GM12801 (cell line): ENCODE data around the gene AMPH.

Experiments used
- CTCF ChIP-seq: IDR thresholded peaks from one replicate; pipeline ENCODE4 v1.5.1; 2011; ENCODE audit warnings: control low read depth; ENCODE audit not compliant: insufficient read length; ENCODE audit errors: extremely low read depth

AMPH gene

GRCh38 chr7:38548605-38549004, 82.6 kb downstream of the AMPH start:
- no peak for TF ChIP-seq CTCF

GRCh38 chr7:38546763-38547162, 84.4 kb downstream of the AMPH start:
- no peak for TF ChIP-seq CTCF

GRCh38 chr7:38545977-38546376, 85.2 kb downstream of the AMPH start:
- TF ChIP-seq CTCF: no peak

GRCh38 chr7:38542156-38542555, 89.0 kb downstream of the AMPH start:
- no peak for TF ChIP-seq CTCF

GRCh38 chr7:38541440-38541839, 89.7 kb downstream of the AMPH start:
- TF ChIP-seq CTCF: no peak

GRCh38 chr7:38539477-38540081, 91.6 kb downstream of the AMPH start:
- TF ChIP-seq CTCF: no peak

- no peak for TF ChIP-seq CTCF
These were observed 96.1 kb downstream of the AMPH start for GRCh38 chr7:38535073-38535472.
